H1 (cell line): ENCODE data around the gene CRTC2. TPM values are rescaled to one million over a fixed set of nuclear protein-coding genes. Genes with fewer than 3 reads are reported as not detected.
A peak's percentile ranks its signal among the peaks of the same experiment; 100 is the strongest.

ENCODE experiments used
- CTCF ChIA-PET: fragments of 300-600 bp; sonication (Branson Sonifier 250); formaldehyde crosslinking; loops from one replicate; lab custom pipeline; 2021; ENCODE audit not compliant: partially characterized antibody; lab: Charles Lee
- POLR2A ChIA-PET: fragments of 300-600 bp; sonication (Branson Sonifier 250); formaldehyde crosslinking; loops from one replicate; lab custom pipeline; 2021; ENCODE audit warnings: inconsistent platforms; ENCODE audit not compliant: partially characterized antibody; lab: Charles Lee
- DNase-seq, 2 experiments: peaks; one replicate each; pipeline versions ENCODE4 v3.0.0 to v3.0.0-alpha.2; 2010 to 2022; ENCODE audit warnings: low spot score in 2 of 2, low read depth in 1 of 2, mixed read lengths in 1 of 2
- FAIRE-seq: peaks from 2 replicates; lab custom pipeline; 2011; peaks lifted over from hg19 to GRCh38; lab: Jason Lieb, UNC
- H2AFZ ChIP-seq: 2 replicates; pipeline ENCODE4 v1.8.1; 2012; ENCODE audit warnings: low read length, inconsistent platforms
- H2AK5ac ChIP-seq: 2 replicates; pipeline ENCODE4 v1.6.1; 2013; ENCODE audit warnings: low read depth, low read length
- H2BK120ac ChIP-seq: replicated peaks from 2 replicates; pipeline ENCODE3; 2013; ENCODE audit warnings: low read depth, low read length, inconsistent platforms
- H2BK12ac ChIP-seq: 2 replicates; pipeline ENCODE4 v1.6.1; 2013; ENCODE audit warnings: low read depth, low read length
- H2BK15ac ChIP-seq: 2 replicates; pipeline ENCODE4 v1.6.1; 2013; ENCODE audit warnings: low read length
- H2BK20ac ChIP-seq: 2 replicates; pipeline ENCODE4 v1.6.1; 2013; ENCODE audit warnings: low read length
- H2BK5ac ChIP-seq: 2 replicates; pipeline ENCODE4 v1.6.1; 2013; ENCODE audit warnings: low read depth, low read length
- H3K14ac ChIP-seq: 2 replicates; pipeline ENCODE4 v1.6.1; 2013; ENCODE audit warnings: inconsistent platforms; ENCODE audit not compliant: insufficient read length
- H3K18ac ChIP-seq: 2 replicates; pipeline ENCODE4 v1.6.1; 2013; ENCODE audit warnings: low read length; ENCODE audit errors: extremely low read depth
- H3K23ac ChIP-seq: 2 replicates; pipeline ENCODE4 v1.6.1; 2013; ENCODE audit warnings: inconsistent platforms; ENCODE audit not compliant: insufficient read length
- H3K23me2 ChIP-seq: 2 replicates; pipeline ENCODE4 v1.6.1; 2013; ENCODE audit warnings: low read depth, low read length
- H3K27ac ChIP-seq: 2 replicates; pipeline ENCODE4 v1.6.1; 2011; ENCODE audit warnings: low read depth, low read length, inconsistent platforms
- H3K27me3 ChIP-seq, 4 experiments: replicated peaks in 1 of 4; 1 replicate in 1 of 4; 2 replicates in 3 of 4; pipeline versions ENCODE4 v1.6.1 to v1.8.1; 2011 to 2013; ENCODE audit warnings: low read length in 3 of 4, mild to moderate bottlenecking in 3 of 4, inconsistent platforms in 2 of 4, mixed read lengths in 2 of 4, moderate library complexity in 1 of 4; ENCODE audit not compliant: control insufficient read depth in 3 of 4, insufficient read depth in 3 of 4; ENCODE audit errors: extremely low read depth in 1 of 4
- H3K36me3 ChIP-seq, 4 experiments: 2 replicates each; pipeline versions ENCODE4 v1.6.1 to v1.8.1; 2011 to 2013; ENCODE audit warnings: mild to moderate bottlenecking in 4 of 4, low read length in 3 of 4, moderate library complexity in 2 of 4, control low read depth in 1 of 4, inconsistent platforms in 1 of 4; ENCODE audit not compliant: insufficient read depth in 4 of 4, control insufficient read depth in 2 of 4
- H3K4ac ChIP-seq: replicated peaks from 2 replicates; pipeline ENCODE3; 2013; ENCODE audit warnings: low read length, low read depth, mixed read lengths, inconsistent platforms; ENCODE audit not compliant: insufficient read length
- H3K4me1 ChIP-seq, 4 experiments: replicated peaks in 1 of 4; 1 replicate in 1 of 4; 2 replicates in 3 of 4; pipeline versions ENCODE4 v1.6.1 to v1.8.1; 2011 to 2013; ENCODE audit warnings: low read length in 3 of 4, inconsistent platforms in 2 of 4, mixed read lengths in 1 of 4; ENCODE audit not compliant: insufficient read depth in 4 of 4, control insufficient read depth in 3 of 4
- H3K4me2 ChIP-seq, 2 experiments: 2 replicates each; pipeline versions ENCODE4 v1.6.1 to v1.8.1; 2011 to 2013; ENCODE audit warnings: low read depth in 2 of 2, low read length in 2 of 2, control low read depth in 1 of 2, inconsistent platforms in 1 of 2, mild to moderate bottlenecking in 1 of 2; ENCODE audit not compliant: insufficient read depth in 1 of 2
- H3K4me3 ChIP-seq, 4 experiments: fragments of 200-600, 300-600 bp in 1 of 4; sonication (generic), shearing (Covaris generic), sonication (Bioruptor Twin) in 1 of 4; 2 replicates each; pipeline versions ENCODE4 v1.5.1 to v1.8.1; 2011 to 2016; ENCODE audit warnings: low read length in 4 of 4, low read depth in 3 of 4, control low read depth in 2 of 4, inconsistent platforms in 2 of 4, mild to moderate bottlenecking in 2 of 4, mixed read lengths in 1 of 4, moderate library complexity in 1 of 4; ENCODE audit not compliant: insufficient read depth in 2 of 4; ENCODE audit errors: extremely low read depth in 1 of 4
- H3K56ac ChIP-seq: replicated peaks from 2 replicates; pipeline ENCODE3; 2013; ENCODE audit warnings: low read depth, mild to moderate bottlenecking, mixed read lengths, low read length, inconsistent platforms; ENCODE audit not compliant: insufficient read length
- H3K79me1 ChIP-seq: 2 replicates; pipeline ENCODE4 v1.6.1; 2013; ENCODE audit warnings: low read depth, low read length, control low read depth
- H3K79me2 ChIP-seq, 2 experiments: 2 replicates each; pipeline versions ENCODE4 v1.6.1 to v1.8.1; 2012 to 2013; ENCODE audit warnings: low read length in 2 of 2, mild to moderate bottlenecking in 2 of 2, inconsistent platforms in 1 of 2; ENCODE audit not compliant: insufficient read depth in 2 of 2, control insufficient read depth in 1 of 2
- H3K9ac ChIP-seq, 4 experiments: replicated peaks in 1 of 4; 1 replicate in 1 of 4; 2 replicates in 3 of 4; pipeline versions ENCODE4 v1.6.1 to v1.8.1; 2011 to 2013; ENCODE audit warnings: low read depth in 3 of 4, low read length in 3 of 4, control low read depth in 2 of 4, mild to moderate bottlenecking in 2 of 4, moderate library complexity in 2 of 4, inconsistent platforms in 1 of 4; ENCODE audit errors: extremely low read depth in 1 of 4
- H3K9me3 ChIP-seq, 2 experiments: 2 replicates each; pipeline versions ENCODE4 v1.6.1 to v1.8.1; 2012 to 2013; ENCODE audit warnings: mild to moderate bottlenecking in 2 of 2, moderate library complexity in 2 of 2, control low read depth in 1 of 2, inconsistent platforms in 1 of 2, low read depth in 1 of 2, low read length in 1 of 2, mixed read lengths in 1 of 2; ENCODE audit not compliant: insufficient read depth in 2 of 2
- H4K20me1 ChIP-seq, 2 experiments: replicated peaks in 1 of 2; 2 replicates each; pipeline versions ENCODE3 to v1.8.1; 2011 to 2013; ENCODE audit warnings: inconsistent platforms in 2 of 2, low read length in 2 of 2, mild to moderate bottlenecking in 1 of 2; ENCODE audit not compliant: insufficient read depth in 2 of 2, control insufficient read depth in 1 of 2
- H4K5ac ChIP-seq: 2 replicates; pipeline ENCODE4 v1.6.1; 2013; ENCODE audit warnings: low read length, low read depth, mixed read lengths, inconsistent platforms; ENCODE audit not compliant: insufficient read length
- H4K8ac ChIP-seq: 2 replicates; pipeline ENCODE4 v1.8.0; 2013; ENCODE audit warnings: mild to moderate bottlenecking, moderate library complexity, low read length, inconsistent platforms; ENCODE audit not compliant: insufficient read depth; ENCODE audit errors: extremely low read depth
- H4K91ac ChIP-seq: replicated peaks from 2 replicates; pipeline ENCODE3; 2013; ENCODE audit warnings: low read length, mixed read lengths, inconsistent platforms; ENCODE audit not compliant: insufficient read length
- EGR1 ChIP-seq: IDR thresholded peaks from 2 replicates; pipeline ENCODE4 v1.6.1; 2011; ENCODE audit warnings: low read depth, low read length, borderline replicate concordance
- KDM5A ChIP-seq: fragments of 200-600 bp; IDR thresholded peaks from 2 replicates; pipeline ENCODE4 v1.7.1; 2012; ENCODE audit warnings: mild to moderate bottlenecking, low read length, inconsistent platforms, mixed read lengths
- POU5F1 ChIP-seq: IDR thresholded peaks from 2 replicates; pipeline ENCODE4 v1.6.1; 2011; ENCODE audit warnings: low read depth, mild to moderate bottlenecking, low read length, moderate library complexity
- RXRA ChIP-seq: IDR thresholded peaks from 2 replicates; pipeline ENCODE4 v1.6.1; 2011; ENCODE audit warnings: low read depth, mild to moderate bottlenecking, low read length, moderate library complexity; ENCODE audit not compliant: insufficient read depth
- SP2 ChIP-seq: IDR thresholded peaks from 2 replicates; pipeline ENCODE4 v1.6.1; 2012; ENCODE audit warnings: mild to moderate bottlenecking, low read length, inconsistent platforms
- SP4 ChIP-seq: IDR thresholded peaks from 2 replicates; pipeline ENCODE4 v1.6.1; 2012; ENCODE audit warnings: low read length, inconsistent platforms
- TCF12 ChIP-seq: IDR thresholded peaks from 2 replicates; pipeline ENCODE4 v1.6.1; 2011; ENCODE audit warnings: low read depth, mild to moderate bottlenecking, low read length
- TEAD4 ChIP-seq: IDR thresholded peaks from 2 replicates; pipeline ENCODE4 v1.6.1; 2012; ENCODE audit warnings: low read depth, low read length, inconsistent platforms, mixed read lengths
- USF2 ChIP-seq: IDR thresholded peaks from 2 replicates; pipeline ENCODE4 v1.6.1; 2011; ENCODE audit warnings: low read length, improper control_type of control experiment
- WGBS, 2 experiments: shearing (Covaris generic) in 1 of 2; methylation state at CpG; one replicate each; pipeline versions ENCODE4 v1.1.6 to v1.1.7; 2013 to 2015; ENCODE audit warnings: low lambda C conversion rate in 2 of 2, mixed read lengths in 2 of 2, inconsistent platforms in 1 of 2, low coverage in 1 of 2, missing lambda C conversion rate in 1 of 2; ENCODE audit not compliant: insufficient replicate concordance in 2 of 2, insufficient coverage in 1 of 2, insufficient read length in 1 of 2; ENCODE audit errors: extremely low coverage in 1 of 2, missing lambda C conversion rate in 1 of 2; 5-methylcytosine and 5-hydroxymethylcytosine counted together
- polyA plus RNA-seq, 7 experiments: library from polyadenylated mRNA; depleted of rRNA in 3 of 7; stranded (reverse) in 5 of 7; unstranded in 2 of 7; fragments of >200 nt in 5 of 7; fragments of 200-250 nt in 2 of 7; gene quantifications; 1 replicate in 5 of 7; 2 replicates in 1 of 7; 4 replicates in 1 of 7; pipeline versions ENCODE4 v1.2.1 to v1.2.3, GENCODE V29; 2011 to 2013; ENCODE audit warnings: missing spikeins in 2 of 7, mixed read lengths in 2 of 7
- total RNA-seq: library from RNA; stranded (reverse); fragmentation: NEBNext Ultra II Directional; extraction: Animal tissue kit (Norgen Biotek cat#: 25700); gene quantifications from 2 replicates; pipeline ENCODE4 v1.2.1, GENCODE V29; 2021

CRTC2 gene
- total and polyA plus RNA-seq, 2 of the 8 experiments (the other 6 are each of a cell fraction or from before 2014, with no cell fraction given): 28.6 to 34.3 TPM

- Histone ChIP-seq H4K8ac (peak within 1 kb of the TSS; percentile 98; the same call in 1 of the 2 replicates), H3K27me3 (no peaks in the 10 kb centered on the region), H3K4ac (peak within 1 kb of the TSS; percentile 27), H2BK12ac (no peak within 1 kb of the TSS; the same call in 1 of the 2 replicates), H3K9me3 (peaks cover 0 to 2% of the 10 kb centered on the region in 2 experiments; a peak in 1 of 4 replicates), H2AK5ac (no peak within 1 kb of the TSS), H3K56ac (peak within 1 kb of the TSS; percentile 89), H4K20me1 (peaks cover 0 to 6% of the 10 kb centered on the region in 2 experiments), H3K4me3 (peak within 1 kb of the TSS; percentile 78 to 95 (median 87)), H3K9ac (peak within 1 kb of the TSS; percentile 91 to 100 (median 98)), H3K23me2 (peaks cover 11% of the 10 kb centered on the region), H2BK5ac (peak within 1 kb of the TSS; percentile 90), H2AFZ (peak within 1 kb of the TSS; percentile 31; the same call in 1 of the 2 replicates), H3K14ac (no peak within 1 kb of the TSS), H4K5ac (peak within 1 kb of the TSS; percentile 71), H3K27ac (peak within 1 kb of the TSS; percentile 95), H3K79me2 (peaks cover 0 to 22% of the 10 kb centered on the region in 2 experiments; a peak in 3 of 4 replicates), H3K4me1 (peaks cover 0 to 8% (median 3%) of the 10 kb centered on the region in 4 experiments; a peak in 4 of 7 replicates), H2BK120ac (no peak within 1 kb of the TSS), H4K91ac (peak within 1 kb of the TSS; percentile 66), H2BK15ac (no peak within 1 kb of the TSS), H3K4me2 (peak within 1 kb of the TSS; percentile 75 to 91), H2BK20ac (no peak within 1 kb of the TSS), H3K18ac (peak within 1 kb of the TSS; percentile 85), H3K79me1 (no peaks in the 10 kb centered on the region), H3K23ac (no peak within 1 kb of the TSS), H3K36me3 (peaks cover 14 to 42% (median 27%) of the 10 kb centered on the region in 4 experiments)
- ChIA-PET POLR2A (interaction anchor here (0.6 to 13.2 kb wide), 119 partner anchors 11 to 470 kb away, joined by 3 to 454 read pairs (median 5); partner anchors contain the start of genes CREB3L4, CRTC2, DENND4B and GATAD2B), CTCF (interaction anchor here (0.6 to 1.9 kb wide), 9 partner anchors 9 to 194 kb away, joined by 3 to 7 read pairs (median 4); partner anchors contain the start of genes CREB3L4 and JTB)
- DNase-seq (peak; percentile 86 to 93), FAIRE-seq (peak; percentile 73)
- 2% methylated on average over 36 of the region's 36 CpGs; no CpG with 5 or more reads in 1 of the 2 experiments for WGBS, 2 experiments
- no peak for TF ChIP-seq SP4
- no peak for TF ChIP-seq POU5F1
- TF ChIP-seq EGR1: no peak
- 0 out of 2 replicates have a peak, but pooled peaks have one; percentile 12 for TF ChIP-seq TEAD4
- no peak for TF ChIP-seq TCF12
- TF ChIP-seq SP2: no peak
- TF ChIP-seq KDM5A: peak; percentile 43; the same call in 1 of the 2 replicates
- TF ChIP-seq RXRA: no peak
- TF ChIP-seq USF2: peak; percentile 40; the same call in 1 of the 2 replicates
Measured at GRCh38 chr1:153990468-153991150, 32.2 kb upstream of the CRTC2 start, which contains the start of gene RPS27. RPS27 (plus strand) TSS chr1:153990762; CDS start chr1:153990797, 35 bp downstream.
